Stimulated activated CD8-positive, alpha-beta memory T cell treated with anti-CD3 and anti-CD28 coated beads, Interleukin-4, amount 100 ng/mL, for 1 hour (primary cell): Measurements from ENCODE around the gene TLCD1.
A peak's percentile ranks its signal among the peaks of the same experiment; 100 is the strongest.
"Not testable (repeated sequence)": the region's sequence is repeated elsewhere in the genome, so short reads cannot be mapped to it uniquely, and the experiment has no call there.

Source experiments
- DNase-seq, 2 donors: peaks; one replicate each; pipeline ENCODE4 v3.0.0-alpha.2; 2020; ENCODE audit warnings: low read depth in 2 of 2, low spot score in 1 of 2

Gene TLCD1

GRCh38 chr17:28747051-28747691 lies 21.1 kb upstream of the TLCD1 start:
- DNase-seq = no peak

GRCh38 chr17:28746611-28747050 lies 20.6 kb upstream of the TLCD1 start:
- no peak for DNase-seq

- DNase-seq = no peak
These were observed 19.9 kb upstream of the TLCD1 start for GRCh38 chr17:28745786-28746411.

GRCh38 chr17:28744972-28745785 lies 19.1 kb upstream of the TLCD1 start:
- DNase-seq = no peak

GRCh38 chr17:28744104-28744971 lies 18.3 kb upstream of the TLCD1 start:
- DNase-seq = peak in 1 of 2 donors; percentile 46

GRCh38 chr17:28743243-28744103 lies 17.4 kb upstream of the TLCD1 start, which contains the start of gene TRAF4:
TRAF4 (plus strand) TSS chr17:28744011; CDS start chr17:28744113, 102 bp downstream.
- DNase-seq = peak in 1 of 2 donors; percentile 54

GRCh38 chr17:28741358-28742349 lies 15.6 kb upstream of the TLCD1 start:
- DNase-seq = no peak

GRCh38 chr17:28740406-28741357 lies 14.6 kb upstream of the TLCD1 start:
- no peak for DNase-seq

GRCh38 chr17:28738680-28739384 lies 12.8 kb upstream of the TLCD1 start:
- no peak for DNase-seq

- no peak for DNase-seq
These were observed 12.0 kb upstream of the TLCD1 start for GRCh38 chr17:28737770-28738679.

GRCh38 chr17:28737316-28737715 lies 11.3 kb upstream of the TLCD1 start:
- no peak for DNase-seq

- DNase-seq = not testable (repeated sequence)
These were observed 10.1 kb upstream of the TLCD1 start for GRCh38 chr17:28735913-28736769.

- no peak for DNase-seq
These were observed 9.2 kb upstream of the TLCD1 start for GRCh38 chr17:28735242-28735722.

- no peak for DNase-seq
These were observed 8.7 kb upstream of the TLCD1 start for GRCh38 chr17:28734712-28735241.

- no peak for DNase-seq
These were observed 7.3 kb upstream of the TLCD1 start for GRCh38 chr17:28733346-28733745.
